ENCODE measurements around the gene CFAP52.

The CFAP52 gene

DNA sequence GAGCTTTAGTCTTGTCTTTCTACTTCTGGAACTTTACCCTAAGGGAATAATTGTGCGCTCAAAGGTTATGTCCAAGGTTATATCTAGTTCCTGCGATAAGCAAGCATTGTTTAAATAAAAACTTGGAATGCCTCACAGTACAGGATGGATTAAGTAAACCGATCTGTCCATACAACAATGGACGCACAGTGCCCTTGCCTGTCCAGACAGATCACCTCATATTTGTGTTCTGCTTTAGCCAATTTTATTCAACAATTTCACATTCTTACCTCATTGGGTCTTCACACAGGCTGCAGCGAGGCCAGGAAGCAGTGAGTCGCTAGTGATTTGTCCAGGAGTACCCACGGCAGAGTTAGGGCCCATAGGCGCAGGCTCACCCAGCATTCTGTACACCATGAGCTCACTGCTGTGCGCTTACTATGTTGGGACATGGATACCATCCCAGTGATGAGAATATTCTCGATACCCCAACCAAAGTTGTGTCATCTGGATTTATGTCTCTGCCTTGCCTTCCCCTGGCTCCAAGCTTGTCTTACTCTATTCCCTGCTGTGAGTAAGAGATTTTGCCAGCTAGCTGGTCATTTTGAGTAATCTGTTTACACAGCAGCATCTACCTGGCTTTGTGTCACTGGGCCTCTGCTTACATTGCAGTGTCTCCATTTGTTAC, 108.6 kb downstream of the CFAP52 start:
- peak overlapping the region; percentile 94 for H3K27ac ChIP-seq
- DNase-seq (ENCODE audit: low read depth, low spot score) = peak; percentile 79

All from epithelial cell of prostate (primary cell).